VCaP (cell line): Measurements from ENCODE around the gene MAPK10.

Source experiments
- H3K27ac ChIP-seq: fragments of 450-650 bp; 2 replicates; pipeline ENCODE4 v1.5.1; 2017
- TF ChIP-seq, protein P1 (sequence below): fragments of 450-650 bp; conservative IDR thresholded peaks from 2 replicates; pipeline ENCODE4 v1.5.1; 2017; ENCODE audit warnings: mild to moderate bottlenecking, moderate library complexity

The MAPK10 gene

DNA sequence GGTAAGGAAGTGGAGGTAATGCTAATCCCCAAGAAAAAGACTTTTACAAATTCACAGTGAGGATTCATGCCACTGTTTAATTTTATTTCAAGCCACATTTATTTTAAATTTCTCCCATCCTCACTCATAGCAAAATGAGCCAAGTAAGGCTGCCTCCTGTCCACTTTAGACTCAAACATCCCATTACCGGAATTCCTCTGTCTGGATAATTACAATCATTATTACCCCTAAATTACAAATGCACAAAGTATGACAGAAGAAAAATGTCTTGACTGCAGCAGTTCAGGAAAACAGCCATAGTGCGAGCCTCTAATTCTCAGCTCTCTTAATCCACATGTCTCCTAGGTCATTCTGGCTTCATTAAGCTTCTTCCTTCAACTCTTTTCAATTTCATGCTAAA lies 57.0 kb downstream of the MAPK10 start:
- H3K27ac ChIP-seq = peak overlapping the region; percentile 15; the same call in 1 of the 2 replicates

DNA sequence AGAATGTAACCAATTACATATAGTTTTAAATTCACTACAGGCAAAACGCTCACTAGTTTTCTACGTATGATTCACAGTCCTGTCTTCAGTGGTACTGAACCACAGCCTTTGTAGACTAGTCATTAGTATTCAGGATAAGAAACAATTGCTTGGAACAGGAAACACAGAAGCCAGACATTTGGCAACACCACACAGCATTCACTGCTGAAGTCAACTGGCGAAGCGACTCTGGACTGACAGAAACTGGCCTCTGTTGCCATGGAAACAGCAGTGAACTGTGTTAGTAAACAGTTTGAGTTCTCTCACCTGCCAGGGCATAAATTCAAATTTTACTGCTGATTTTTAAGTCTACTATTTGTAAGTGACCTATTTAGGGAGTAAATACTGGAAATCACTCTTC lies 57.6 kb downstream of the MAPK10 start:
- H3K27ac ChIP-seq = peak overlapping the region; percentile 15; the same call in 1 of the 2 replicates
- TF ChIP-seq, protein P1, sequence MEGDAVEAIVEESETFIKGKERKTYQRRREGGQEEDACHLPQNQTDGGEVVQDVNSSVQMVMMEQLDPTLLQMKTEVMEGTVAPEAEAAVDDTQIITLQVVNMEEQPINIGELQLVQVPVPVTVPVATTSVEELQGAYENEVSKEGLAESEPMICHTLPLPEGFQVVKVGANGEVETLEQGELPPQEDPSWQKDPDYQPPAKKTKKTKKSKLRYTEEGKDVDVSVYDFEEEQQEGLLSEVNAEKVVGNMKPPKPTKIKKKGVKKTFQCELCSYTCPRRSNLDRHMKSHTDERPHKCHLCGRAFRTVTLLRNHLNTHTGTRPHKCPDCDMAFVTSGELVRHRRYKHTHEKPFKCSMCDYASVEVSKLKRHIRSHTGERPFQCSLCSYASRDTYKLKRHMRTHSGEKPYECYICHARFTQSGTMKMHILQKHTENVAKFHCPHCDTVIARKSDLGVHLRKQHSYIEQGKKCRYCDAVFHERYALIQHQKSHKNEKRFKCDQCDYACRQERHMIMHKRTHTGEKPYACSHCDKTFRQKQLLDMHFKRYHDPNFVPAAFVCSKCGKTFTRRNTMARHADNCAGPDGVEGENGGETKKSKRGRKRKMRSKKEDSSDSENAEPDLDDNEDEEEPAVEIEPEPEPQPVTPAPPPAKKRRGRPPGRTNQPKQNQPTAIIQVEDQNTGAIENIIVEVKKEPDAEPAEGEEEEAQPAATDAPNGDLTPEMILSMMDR = no peak

More for the DNA sequence above, 57.0 kb downstream of the MAPK10 start:
- TF ChIP-seq, protein P1 = no peak

DNA sequence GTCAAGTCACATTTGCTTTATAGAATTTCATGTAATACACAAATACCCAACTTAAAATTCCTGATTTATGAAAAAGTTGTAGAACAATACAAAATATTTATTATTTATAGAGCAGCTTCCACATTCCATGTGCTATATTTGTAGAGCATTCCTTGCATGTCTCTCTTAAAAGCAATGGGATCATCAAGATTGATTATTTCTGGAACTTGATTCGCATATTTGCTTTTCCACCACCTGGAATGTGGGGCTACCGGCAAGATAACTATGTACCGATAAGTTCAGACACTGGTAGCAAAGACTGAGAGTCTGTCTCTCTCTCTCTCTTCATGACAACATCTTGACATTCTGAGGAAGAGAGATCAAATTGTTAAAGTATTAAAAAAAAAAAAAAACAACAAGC lies 59.3 kb downstream of the MAPK10 start:
- TF ChIP-seq, protein P1 = no peak

DNA sequence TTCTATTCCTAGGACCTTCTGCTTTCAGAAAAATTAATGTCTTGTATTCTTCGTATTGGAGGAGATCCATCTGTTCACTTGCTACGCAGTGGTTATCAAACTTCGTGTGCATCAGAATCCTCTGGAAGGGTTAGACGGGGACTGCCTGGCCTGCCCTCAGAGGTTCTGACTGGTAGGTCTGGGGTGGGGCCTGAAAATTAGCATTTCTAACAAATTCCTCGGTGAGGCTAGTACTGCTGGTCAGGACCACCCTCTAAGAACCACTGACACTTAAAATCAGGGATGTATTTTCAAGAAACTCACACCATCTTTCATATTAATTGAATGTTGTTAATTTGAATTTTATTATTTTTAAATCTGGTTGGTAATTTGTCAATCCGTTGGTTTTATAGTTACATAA lies 63.0 kb downstream of the MAPK10 start:
- H3K27ac ChIP-seq = no peak overlapping the region
- TF ChIP-seq, protein P1 = no peak

More for the DNA sequence above, 59.3 kb downstream of the MAPK10 start:
- H3K27ac ChIP-seq = no peak overlapping the region

DNA sequence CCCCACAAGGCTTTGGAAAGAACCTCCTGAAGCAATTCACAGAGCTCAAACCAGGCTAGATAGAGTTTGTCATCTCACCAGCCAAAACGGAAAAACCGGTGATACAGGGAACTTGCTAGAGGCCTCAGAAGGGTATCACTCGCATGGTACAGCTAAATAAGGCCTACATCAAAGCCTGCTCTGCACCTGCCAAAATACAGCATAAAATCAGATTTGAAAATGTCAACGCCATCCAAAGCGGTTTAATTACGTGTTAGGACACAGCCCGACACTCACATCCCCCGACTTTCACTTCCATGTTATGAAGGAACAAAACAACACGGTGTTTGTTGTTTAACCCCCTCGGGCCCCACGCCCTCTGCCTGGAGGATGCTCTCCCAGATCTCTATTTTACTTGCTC lies 65.0 kb downstream of the MAPK10 start:
- TF ChIP-seq, protein P1 = no peak
- H3K27ac ChIP-seq = no peak overlapping the region

DNA sequence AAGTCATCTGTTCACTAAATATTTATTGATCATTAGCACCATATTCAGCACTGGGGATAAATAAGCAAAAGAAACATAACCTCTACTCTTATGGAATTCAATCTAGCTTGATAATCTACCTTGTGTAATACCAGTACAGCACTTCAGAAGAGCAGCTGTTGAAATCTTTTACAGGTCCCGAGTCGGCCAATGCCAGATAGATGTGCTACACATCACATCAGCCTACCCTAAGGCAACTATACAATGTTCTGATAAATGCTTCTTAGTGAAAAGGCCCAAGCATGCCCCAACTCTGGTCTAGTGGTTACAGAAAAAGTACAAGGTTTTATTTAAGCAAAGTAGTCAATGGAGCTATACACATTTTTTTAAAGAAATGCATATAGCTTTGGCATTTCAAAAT lies 68.7 kb downstream of the MAPK10 start:
- H3K27ac ChIP-seq = no peak overlapping the region
- TF ChIP-seq, protein P1 = no peak

DNA sequence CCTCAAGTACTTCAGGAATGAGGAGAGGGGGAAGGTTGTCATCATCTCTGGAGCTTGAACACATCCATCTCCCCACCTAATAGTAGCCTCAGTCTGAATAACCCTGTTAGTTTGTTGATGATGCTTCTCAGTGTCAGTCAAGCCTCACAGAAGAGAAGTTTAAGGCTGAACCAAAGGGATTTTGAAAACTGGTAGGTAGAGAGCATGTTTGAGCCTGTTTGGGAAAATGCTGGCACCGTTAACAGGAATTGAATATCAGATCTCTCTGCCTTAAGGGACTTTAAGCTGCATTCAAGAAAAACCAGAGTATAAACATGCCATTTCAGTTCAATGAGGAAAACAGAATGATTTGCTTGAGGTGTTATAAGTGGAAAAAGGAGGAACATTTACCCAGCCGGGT lies 73.1 kb downstream of the MAPK10 start:
- TF ChIP-seq, protein P1 = no peak
- no peak overlapping the region for H3K27ac ChIP-seq
